ENCODE results near the gene SPCS3.

DNA sequence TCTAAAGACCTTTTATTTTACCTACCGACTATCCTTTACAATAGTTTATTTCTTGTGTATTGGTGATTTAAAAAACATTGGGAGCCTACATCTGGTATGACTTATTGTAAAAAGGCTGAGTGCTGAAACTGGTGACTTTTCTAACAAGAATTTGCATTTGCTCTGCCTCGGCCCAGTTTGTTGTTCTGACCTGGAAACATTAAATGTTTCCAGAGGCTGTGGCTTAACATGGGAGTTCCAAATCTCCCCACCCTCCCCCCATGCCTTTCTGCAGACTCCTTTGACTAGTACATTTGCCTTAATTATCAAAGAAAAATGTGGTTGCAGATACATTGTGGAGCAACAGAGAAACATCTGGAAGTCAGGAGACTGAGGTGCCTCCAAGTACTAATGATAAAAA lies 39.8 kb downstream of the SPCS3 start:
- no peak for TF ChIP-seq ZNF274 (IDR thresholded peaks at IDR 0.05; ENCODE audit: low read depth, low read length)
- TF ChIP-seq SUZ12 (IDR thresholded peaks at IDR 0.05; ENCODE audit: extremely low read depth, insufficient read depth, insufficient read length) = no peak

All from NT2/D1 (cell line).